HUDEP-2 (cell line): ENCODE data around the gene PHLDA1.

ENCODE experiments used
- DNase-seq, 76 experiments: peaks; one replicate each; lab custom pipeline; 2025; ENCODE audit not compliant: unreplicated experiment in 76 of 76; lab: John Stamatoyannopoulos, UW

Gene PHLDA1

GRCh38 chr12:76038176-76038575 is 6.6 kb upstream of the PHLDA1 start:
- no peak for DNase-seq

GRCh38 chr12:76037130-76038103 is 5.8 kb upstream of the PHLDA1 start:
- DNase-seq, result peak in 35 of 76 experiments; percentile 6 to 62 (median 33)

- DNase-seq, result no peak
Measured at GRCh38 chr12:76035045-76035444, 3.5 kb upstream of the PHLDA1 start.

- DNase-seq, result peak in 5 of 76 experiments; percentile 3 to 25 (median 13)
Measured at GRCh38 chr12:76033081-76034011, 1.8 kb upstream of the PHLDA1 start.

- peak in 26 of 76 experiments; percentile 5 to 52 (median 36) for DNase-seq
Measured at GRCh38 chr12:76032043-76032981, 736 bp upstream of the PHLDA1 start.

- peak in 2 of 76 experiments; percentile 25 to 28 for DNase-seq
Measured at GRCh38 chr12:76031081-76031413, 529 bp downstream of the PHLDA1 start.

GRCh38 chr12:76030341-76031080 is 1.1 kb downstream of the PHLDA1 start:
- no peak for DNase-seq

GRCh38 chr12:76029982-76030340 is 1.6 kb downstream of the PHLDA1 start:
- peak in 1 of 76 experiments; percentile 4 for DNase-seq

- DNase-seq, result no peak
Measured at GRCh38 chr12:76028571-76029277, 2.9 kb downstream of the PHLDA1 start.

GRCh38 chr12:76026643-76027063 is 4.9 kb downstream of the PHLDA1 start:
- no peak for DNase-seq

GRCh38 chr12:76025601-76026575 is 5.7 kb downstream of the PHLDA1 start:
- DNase-seq, result no peak

- DNase-seq, result no peak
Measured at GRCh38 chr12:76024942-76025600, 6.5 kb downstream of the PHLDA1 start.

GRCh38 chr12:76024102-76024781 is 7.3 kb downstream of the PHLDA1 start:
- DNase-seq, result no peak

GRCh38 chr12:76023069-76023690 is 8.4 kb downstream of the PHLDA1 start:
- no peak for DNase-seq

GRCh38 chr12:76022506-76022905 is 9.1 kb downstream of the PHLDA1 start:
- no peak for DNase-seq
